ENCODE data around the gene LRRN3. TPM values are rescaled to one million over a fixed set of nuclear protein-coding genes. Genes with fewer than 3 reads are reported as not detected.
A peak's percentile ranks its signal among the peaks of the same experiment; 100 is the strongest.

The LRRN3 gene
- 6.3 TPM for total RNA-seq (ENCODE audit: unreplicated experiment)
- long read RNA-seq, partial matches to known transcripts: 0 of 3 reads
- long read RNA-seq, other reads (novel, unspliced or antisense): 0 of 3 reads

- peak; percentile 77 for DNase-seq
- Mint-ChIP-seq H3K4me3 (ENCODE audit: unreplicated experiment) (peak within 1 kb of the TSS; percentile 82), H3K4me1 (ENCODE audit: low read depth, unreplicated experiment) (peaks cover 30% of the 10 kb centered on the region), H3K27ac (ENCODE audit: unreplicated experiment) (peak within 1 kb of the TSS; percentile 86), H3K27me3 (ENCODE audit: unreplicated experiment) (peaks cover 4% of the 10 kb centered on the region), H3K36me3 (ENCODE audit: unreplicated experiment) (no peaks in the 10 kb centered on the region), H3K9me3 (ENCODE audit: unreplicated experiment) (peaks cover 6% of the 10 kb centered on the region)
- no peak for TF ChIP-seq CTCF (IDR thresholded peaks at IDR 0.05; ENCODE audit: partially characterized antibody, unreplicated experiment)
Observed at GRCh38 chr7:111090846-111091245, at the start of gene LRRN3. Gene LRRN3 (plus strand): TSS chr7:111091127. CDS start chr7:111122773, 31,646 bp downstream.

- no peak for TF ChIP-seq CTCF (IDR thresholded peaks at IDR 0.05; ENCODE audit: partially characterized antibody, unreplicated experiment)
- Mint-ChIP-seq H3K4me1 (ENCODE audit: low read depth, unreplicated experiment) (peaks cover 2% of the 10 kb centered on the region), H3K27ac (ENCODE audit: unreplicated experiment) (no peak overlapping the region)
Observed at GRCh38 chr7:111041577-111041976, 49.4 kb upstream of the LRRN3 start.

GRCh38 chr7:111042842-111043241, 48.1 kb upstream of the LRRN3 start:
- no peaks in the 10 kb centered on the region for H3K27me3 Mint-ChIP-seq (ENCODE audit: unreplicated experiment)
- DNase-seq: no peak
- no peaks in the 10 kb centered on the region for H3K36me3 Mint-ChIP-seq (ENCODE audit: unreplicated experiment)
- TF ChIP-seq CTCF (IDR thresholded peaks at IDR 0.05; ENCODE audit: partially characterized antibody, unreplicated experiment): no peak
- H3K9me3 Mint-ChIP-seq (ENCODE audit: unreplicated experiment): no peaks in the 10 kb centered on the region
- no peak overlapping the region for H3K27ac Mint-ChIP-seq (ENCODE audit: unreplicated experiment)
- peaks cover 2% of the 10 kb centered on the region for H3K4me1 Mint-ChIP-seq (ENCODE audit: low read depth, unreplicated experiment)
- H3K4me3 Mint-ChIP-seq (ENCODE audit: unreplicated experiment): no peak overlapping the region

More at GRCh38 chr7:111041577-111041976, 49.4 kb upstream of the LRRN3 start:
- no peaks in the 10 kb centered on the region for H3K36me3 Mint-ChIP-seq (ENCODE audit: unreplicated experiment)
- no peaks in the 10 kb centered on the region for H3K27me3 Mint-ChIP-seq (ENCODE audit: unreplicated experiment)
- no peak overlapping the region for H3K4me3 Mint-ChIP-seq (ENCODE audit: unreplicated experiment)
- DNase-seq: no peak
- no peaks in the 10 kb centered on the region for H3K9me3 Mint-ChIP-seq (ENCODE audit: unreplicated experiment)

GRCh38 chr7:111043561-111043960, 47.4 kb upstream of the LRRN3 start:
- no peak overlapping the region for H3K4me3 Mint-ChIP-seq (ENCODE audit: unreplicated experiment)
- no peaks in the 10 kb centered on the region for H3K36me3 Mint-ChIP-seq (ENCODE audit: unreplicated experiment)
- no peak overlapping the region for H3K27ac Mint-ChIP-seq (ENCODE audit: unreplicated experiment)
- no peak for TF ChIP-seq CTCF (IDR thresholded peaks at IDR 0.05; ENCODE audit: partially characterized antibody, unreplicated experiment)
- no peaks in the 10 kb centered on the region for H3K9me3 Mint-ChIP-seq (ENCODE audit: unreplicated experiment)
- H3K4me1 Mint-ChIP-seq (ENCODE audit: low read depth, unreplicated experiment): peaks cover 2% of the 10 kb centered on the region
- no peaks in the 10 kb centered on the region for H3K27me3 Mint-ChIP-seq (ENCODE audit: unreplicated experiment)
- DNase-seq: no peak

GRCh38 chr7:111045449-111045848, 45.5 kb upstream of the LRRN3 start:
- Mint-ChIP-seq H3K27me3 (ENCODE audit: unreplicated experiment) (no peaks in the 10 kb centered on the region), H3K36me3 (ENCODE audit: unreplicated experiment) (no peaks in the 10 kb centered on the region), H3K4me3 (ENCODE audit: unreplicated experiment) (no peak overlapping the region), H3K9me3 (ENCODE audit: unreplicated experiment) (no peaks in the 10 kb centered on the region), H3K4me1 (ENCODE audit: low read depth, unreplicated experiment) (peaks cover 4% of the 10 kb centered on the region), H3K27ac (ENCODE audit: unreplicated experiment) (no peak overlapping the region)
- no peak for TF ChIP-seq CTCF (IDR thresholded peaks at IDR 0.05; ENCODE audit: partially characterized antibody, unreplicated experiment)
- no peak for DNase-seq

Measured in glutamatergic neuron (in vitro differentiated cells).